HCT116 (cell line): ENCODE measurements around the gene SLC17A4.

Source experiments
- CEBPB ChIP-seq: IDR thresholded peaks from 2 replicates; pipeline ENCODE4 v1.6.1; 2012; ENCODE audit warnings: low read depth
- CTCF ChIP-seq, 3 experiments: fragments of 200-600 bp in 1 of 3; sonication (generic) in 1 of 3; IDR thresholded peaks in 2 of 3; conservative IDR thresholded peaks in 1 of 3; 2 replicates each; pipeline ENCODE4 v1.5.1; 2012 to 2017; ENCODE audit warnings: low read depth in 2 of 3, low read length in 2 of 3, antibody characterized with exemption in 1 of 3, borderline replicate concordance in 1 of 3, control low read depth in 1 of 3, mild to moderate bottlenecking in 1 of 3, mixed read lengths in 1 of 3, mixed run types in 1 of 3, moderate library complexity in 1 of 3; ENCODE audit not compliant: insufficient read depth in 1 of 3
- EZH2phosphoT487 ChIP-seq: fragments of 200-600 bp; IDR thresholded peaks from 2 replicates; pipeline ENCODE4 v1.6.1; 2018; ENCODE audit warnings: antibody characterized with exemption, borderline replicate concordance
- POLR2A ChIP-seq: IDR thresholded peaks from 2 replicates; pipeline ENCODE4 v1.7.0; 2011; ENCODE audit warnings: borderline replicate concordance; ENCODE audit not compliant: insufficient read depth, insufficient read length; ENCODE audit errors: extremely low read depth
- RAD21 ChIP-seq: IDR thresholded peaks from 2 replicates; pipeline ENCODE4 v1.6.1; 2012; ENCODE audit warnings: low read depth, mild to moderate bottlenecking
- REST ChIP-seq: IDR thresholded peaks from 2 replicates; pipeline ENCODE4 v1.6.1; 2012; ENCODE audit warnings: low read depth
- SP1 ChIP-seq: IDR thresholded peaks from 2 replicates; pipeline ENCODE4 v1.6.1; 2012; ENCODE audit warnings: low read depth
- SRF ChIP-seq: IDR thresholded peaks from 2 replicates; pipeline ENCODE4 v1.6.1; 2012; ENCODE audit warnings: low read depth
- YY1 ChIP-seq: IDR thresholded peaks from 2 replicates; pipeline ENCODE4 v1.6.1; 2011; ENCODE audit warnings: low read length, low read depth, moderate library complexity, mild to moderate bottlenecking; ENCODE audit not compliant: insufficient replicate concordance; ENCODE audit errors: extremely low read depth
- ZNF274 ChIP-seq: fragments of 200-500 bp; sonication (Bioruptor generic); IDR thresholded peaks from 2 replicates; pipeline ENCODE4 v1.6.1; 2014; ENCODE audit warnings: mild to moderate bottlenecking, low read depth, low read length, inconsistent platforms

GRCh38 chr6:25730907-25731306, 23.6 kb upstream of the SLC17A4 start:
- TF ChIP-seq CEBPB (no peak), CTCF (IDR thresholded peaks at IDR 0.05 in 2 of 3, conservative IDR thresholded peaks at IDR 0.05 in 1 of 3; ENCODE audit: borderline replicate concordance in 1 of 3, insufficient read depth in 1 of 3, low read depth in 2 of 3, low read length in 2 of 3) (no peak), POLR2A (no peak), ZNF274 (no peak), SP1 (no peak), REST (no peak), EZH2phosphoT487 (no peak), YY1 (no peak), RAD21 (no peak), SRF (no peak)
